PC-9 (cell line): Measurements from ENCODE around the gene CEP63.
"Not testable (repeated sequence)": the region's sequence is repeated elsewhere in the genome, so short reads cannot be mapped to it uniquely, and the experiment has no call there.

Experiments used
- CTCF ChIP-seq: fragments of 200-600 bp; sonication (generic); conservative IDR thresholded peaks from 2 replicates; pipeline ENCODE4 v1.6.1; 2017; ENCODE audit warnings: mixed run types, antibody characterized with exemption, mild to moderate bottlenecking, moderate library complexity
- EZH2 ChIP-seq: fragments of 200-600 bp; sonication (generic); IDR thresholded peaks from 2 replicates; pipeline ENCODE4 v1.8.0; 2017; ENCODE audit warnings: antibody characterized with exemption, low read depth

GRCh38 chr3:134594986-134595385 is 109.1 kb downstream of the CEP63 start:
- TF ChIP-seq CTCF, EZH2: not testable (repeated sequence)
